GM19467 (cell line): Measurements from ENCODE around the gene MAN1A1.
"Not testable (repeated sequence)": the region's sequence is repeated elsewhere in the genome, so short reads cannot be mapped to it uniquely, and the experiment has no call there.

Experiments used
- ATAC-seq: cut with Tn5 transposase; IDR thresholded peaks from one replicate; pipeline ENCODE4 v1.9.1; 2021; ENCODE audit warnings: mild to moderate bottlenecking, moderate library complexity; ENCODE audit not compliant: unreplicated experiment

The MAN1A1 gene

DNA sequence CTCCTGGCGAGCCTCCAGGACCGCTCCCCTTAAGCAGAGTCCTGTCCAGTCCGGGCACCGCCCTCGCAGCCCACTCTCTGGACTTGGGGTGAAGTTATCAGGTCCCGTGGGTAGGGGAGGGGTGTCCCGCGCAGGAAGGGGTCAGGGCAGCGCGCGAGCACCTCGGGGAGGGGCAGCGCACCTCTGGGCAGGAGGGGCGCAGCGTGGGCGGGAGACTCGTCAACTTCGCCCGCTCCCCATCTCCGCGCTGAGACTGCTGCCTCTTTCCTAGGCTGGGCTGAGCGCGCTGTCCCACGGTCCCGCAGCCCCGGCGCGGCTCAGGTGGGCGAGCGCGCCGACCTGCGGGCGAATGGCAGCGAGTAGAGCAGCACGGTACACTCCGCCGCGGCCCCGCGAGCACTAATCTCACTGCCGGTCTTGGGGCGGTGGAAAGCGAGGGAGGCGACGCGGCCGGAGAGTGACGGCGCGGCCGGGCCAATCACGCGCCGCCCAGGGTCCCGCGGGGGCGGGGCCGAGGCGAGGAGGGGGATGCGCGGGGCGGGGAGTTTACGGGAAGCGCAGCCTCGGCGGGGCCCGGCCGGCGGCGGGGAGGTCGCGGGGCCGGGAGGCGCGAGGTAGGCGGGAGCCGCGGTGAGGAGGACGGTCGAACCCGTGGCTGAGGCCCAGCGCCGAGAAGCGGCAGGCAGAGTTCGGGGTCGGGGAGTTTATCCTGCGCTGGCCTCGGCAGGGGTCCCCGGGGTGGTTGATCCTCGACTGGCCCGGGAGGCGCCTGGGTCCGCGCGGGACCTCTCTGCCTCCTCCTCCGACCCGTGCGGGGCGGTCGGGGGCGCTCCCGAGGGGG lies at the start of gene MAN1A1:
Gene MAN1A1 (minus strand): TSS at position 401 of the 841 bp plus-strand sequence. CDS start 696 bp downstream, outside the sequence.
- peak; percentile 74 for ATAC-seq

DNA sequence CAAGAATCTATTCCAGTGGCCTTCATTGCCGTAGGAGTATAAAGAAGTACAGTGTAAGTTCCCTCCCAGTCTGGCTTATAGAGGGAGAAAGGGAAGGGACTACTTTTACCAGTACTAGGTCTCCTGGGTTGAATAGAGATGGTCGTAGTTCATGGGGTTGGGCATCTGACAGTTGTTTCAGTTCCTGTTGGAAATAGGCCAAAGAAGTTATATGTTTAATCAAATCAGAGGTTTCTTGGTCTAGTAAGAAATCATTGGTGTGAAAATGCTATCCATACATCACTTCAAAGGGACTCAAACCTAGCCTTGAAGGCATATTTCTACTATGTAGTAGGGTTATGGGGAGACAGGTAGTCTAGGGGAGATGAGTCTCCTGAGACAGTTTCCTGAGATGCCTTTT lies 45.6 kb upstream of the MAN1A1 start:
- ATAC-seq, result peak; percentile 55

DNA sequence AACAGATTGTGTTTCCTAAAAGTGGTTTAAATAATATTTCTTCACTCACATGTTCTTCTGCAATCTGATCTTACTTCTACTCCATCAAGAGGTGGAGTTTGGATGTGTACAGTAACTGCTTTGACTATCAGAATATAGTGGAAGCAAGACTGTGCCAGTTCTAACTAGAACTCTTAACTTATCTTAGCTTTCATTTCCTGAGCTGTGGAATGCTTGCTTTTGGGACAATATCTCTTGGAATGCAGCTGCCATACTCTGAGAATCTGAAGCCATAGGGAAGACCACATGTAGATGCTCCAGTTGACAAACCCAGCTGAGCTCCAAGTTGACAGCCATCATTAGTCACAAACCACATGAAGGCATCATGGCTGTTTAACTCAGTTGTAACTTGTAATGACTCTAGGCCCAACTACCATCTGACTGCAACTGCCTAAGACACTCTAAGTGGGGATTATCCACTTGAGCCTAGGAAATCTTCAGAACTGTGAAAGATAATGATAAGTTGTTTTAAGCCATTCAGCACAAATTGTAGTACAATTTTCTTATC lies 40.8 kb upstream of the MAN1A1 start:
- no peak for ATAC-seq

DNA sequence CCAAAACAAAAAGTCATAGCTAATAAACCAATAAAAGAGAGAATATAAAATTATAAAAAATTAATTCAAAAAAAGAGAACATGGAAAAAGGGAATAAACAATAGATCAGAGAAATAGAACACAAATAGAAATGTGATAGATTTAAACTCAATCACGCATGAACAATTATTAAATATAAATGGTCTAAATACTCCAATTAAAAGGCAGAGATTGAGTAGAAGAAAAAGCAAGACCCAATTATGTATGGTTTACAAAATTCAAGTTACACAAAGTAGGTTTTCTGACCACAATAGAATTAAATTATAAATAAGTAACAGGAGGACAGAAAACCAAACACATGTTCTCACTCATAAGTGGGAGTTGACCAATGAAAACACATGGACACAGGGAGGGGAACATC lies 36.4 kb upstream of the MAN1A1 start:
- no peak for ATAC-seq

DNA sequence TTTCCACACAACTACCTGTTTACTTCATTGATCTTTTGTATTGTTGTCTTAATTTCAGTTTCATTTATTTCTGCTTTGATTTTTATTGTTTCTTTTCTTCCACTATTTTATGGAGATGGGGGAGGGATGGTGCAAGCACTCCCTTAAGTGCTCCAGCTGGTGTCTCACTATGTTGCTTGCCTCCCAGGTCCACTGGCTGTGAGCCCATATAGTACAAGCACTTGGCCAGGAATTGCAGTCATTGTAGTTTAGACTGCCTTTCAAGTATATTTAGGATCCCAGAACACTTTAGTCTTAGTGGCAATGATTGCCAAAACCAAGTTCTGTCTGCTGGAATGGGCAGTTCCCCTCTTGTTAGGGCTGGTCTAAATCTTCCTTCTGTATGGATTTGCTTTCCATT lies 34.9 kb upstream of the MAN1A1 start:
- no peak for ATAC-seq

DNA sequence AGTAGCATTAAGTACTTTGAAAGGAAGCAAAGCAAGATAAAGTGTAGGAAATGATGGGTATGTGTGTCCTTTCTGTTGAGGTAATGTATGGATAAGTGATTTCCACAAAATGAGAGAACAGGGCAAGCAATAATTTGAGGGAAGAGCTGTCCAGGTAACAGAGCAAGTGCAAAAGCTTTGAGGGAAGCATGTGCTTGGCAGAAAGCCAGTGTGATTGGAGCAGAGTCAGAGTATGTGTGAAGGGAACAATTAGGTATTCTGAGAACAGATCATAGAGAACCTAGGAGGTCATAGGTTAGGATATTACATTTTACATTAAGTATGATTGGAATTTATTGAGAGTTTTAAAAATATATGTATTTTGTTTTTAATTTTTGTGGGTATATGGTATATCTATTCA lies 30.2 kb upstream of the MAN1A1 start:
- no peak for ATAC-seq

DNA sequence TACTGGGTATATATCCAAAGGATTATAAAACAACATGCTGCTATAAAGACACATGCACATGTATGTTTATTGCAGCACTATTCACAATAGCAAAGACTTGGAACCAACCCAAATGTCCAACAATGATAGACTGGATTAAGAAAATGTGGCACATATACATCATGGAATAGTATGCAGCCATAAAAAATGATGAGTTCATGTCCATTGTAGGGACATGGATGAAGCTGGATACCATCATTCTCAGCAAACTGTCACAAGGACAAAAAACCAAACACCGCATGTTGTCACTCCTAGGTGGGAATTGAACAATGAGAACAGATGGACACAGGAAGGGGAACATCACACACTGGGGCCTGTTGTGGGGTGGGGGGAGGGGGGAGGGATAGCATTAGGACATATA lies 27.5 kb upstream of the MAN1A1 start:
- ATAC-seq, result not testable (repeated sequence)

DNA sequence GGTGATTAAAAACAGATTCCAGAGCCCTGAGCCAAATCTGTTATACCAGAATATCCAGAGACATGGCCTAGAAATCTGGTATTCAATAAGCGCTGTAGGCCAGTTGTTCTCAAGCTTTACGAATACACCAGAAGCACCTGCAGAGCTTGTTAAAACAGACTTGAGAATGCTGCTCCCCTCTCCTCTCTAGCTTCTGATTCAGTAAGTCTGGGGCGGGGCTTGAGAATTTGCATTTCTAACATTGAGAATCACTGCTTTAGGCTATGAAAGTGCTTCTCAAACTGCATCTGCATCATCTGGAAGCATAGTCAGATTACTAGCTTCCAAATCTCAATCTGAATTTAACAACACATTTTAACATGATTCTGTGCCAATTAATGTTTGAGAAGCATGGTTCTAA lies 20.5 kb upstream of the MAN1A1 start:
- ATAC-seq, result no peak

DNA sequence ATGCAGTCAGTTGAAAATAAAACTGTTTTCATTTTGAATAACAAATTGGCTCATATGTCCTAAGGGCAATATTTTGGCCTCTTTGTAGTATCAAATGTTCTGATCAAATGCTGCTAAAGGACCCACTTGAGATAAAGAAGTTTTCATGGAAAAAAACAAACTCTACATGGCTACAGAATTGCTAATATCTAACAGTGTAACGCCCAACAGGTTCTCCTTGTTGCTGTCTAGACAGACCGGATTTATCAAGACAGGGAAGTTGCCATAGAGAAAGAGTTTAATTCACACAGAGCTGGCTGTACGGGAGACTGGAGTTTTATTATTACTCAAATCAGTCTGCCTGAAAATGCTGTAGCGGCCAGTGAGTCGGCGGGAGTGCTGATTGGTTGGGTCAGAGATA lies 19.4 kb upstream of the MAN1A1 start:
- no peak for ATAC-seq

DNA sequence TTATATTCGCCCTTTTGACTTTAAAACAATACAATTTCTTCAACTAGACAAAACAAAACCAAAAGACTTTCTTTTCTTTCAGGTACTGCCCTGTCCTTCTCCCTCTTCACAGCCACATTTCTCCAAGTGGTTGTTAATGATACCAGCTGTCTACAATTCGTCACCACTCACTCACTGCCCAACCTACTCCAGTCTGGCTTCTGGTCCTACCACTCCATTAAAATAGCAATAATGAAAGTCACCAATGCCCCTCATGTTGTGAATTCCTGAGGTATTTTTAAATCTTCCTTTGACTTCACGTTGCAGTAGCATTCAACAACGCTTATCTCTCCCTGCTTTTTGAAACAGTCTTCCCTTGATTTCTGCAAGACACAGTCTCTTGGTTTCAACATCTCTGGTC lies 11.6 kb upstream of the MAN1A1 start:
- no peak for ATAC-seq

DNA sequence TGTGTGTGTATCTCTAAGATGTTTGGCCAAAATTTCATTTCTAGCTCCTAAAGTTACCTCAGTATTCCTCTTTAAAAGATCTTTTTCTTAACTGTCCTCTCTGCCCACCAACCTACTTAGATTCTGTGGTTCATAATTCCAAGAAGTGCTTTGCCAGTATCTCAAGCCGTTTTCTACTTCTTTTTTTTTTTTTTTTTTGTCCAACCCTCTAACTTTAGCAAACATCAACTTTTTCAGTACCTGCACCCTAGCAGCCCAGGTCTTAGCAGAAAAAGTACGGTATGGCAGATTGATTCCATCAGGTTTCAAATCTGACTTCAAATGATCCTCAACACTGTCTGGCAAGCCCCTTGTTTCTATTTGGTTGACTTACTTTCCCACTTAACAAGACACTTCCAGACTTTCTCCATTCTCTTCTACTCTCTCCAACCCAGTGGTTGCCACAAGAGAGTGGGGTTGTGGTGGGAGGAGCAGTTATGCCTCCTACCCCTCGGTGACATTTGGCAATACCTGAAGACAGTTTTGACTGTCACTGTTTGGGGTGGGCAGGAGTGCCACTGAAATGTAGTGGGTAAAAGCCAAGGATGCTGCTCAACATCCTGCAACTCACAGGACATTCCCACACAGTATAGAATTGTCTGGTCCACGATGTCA lies 10.8 kb upstream of the MAN1A1 start:
- no peak for ATAC-seq

DNA sequence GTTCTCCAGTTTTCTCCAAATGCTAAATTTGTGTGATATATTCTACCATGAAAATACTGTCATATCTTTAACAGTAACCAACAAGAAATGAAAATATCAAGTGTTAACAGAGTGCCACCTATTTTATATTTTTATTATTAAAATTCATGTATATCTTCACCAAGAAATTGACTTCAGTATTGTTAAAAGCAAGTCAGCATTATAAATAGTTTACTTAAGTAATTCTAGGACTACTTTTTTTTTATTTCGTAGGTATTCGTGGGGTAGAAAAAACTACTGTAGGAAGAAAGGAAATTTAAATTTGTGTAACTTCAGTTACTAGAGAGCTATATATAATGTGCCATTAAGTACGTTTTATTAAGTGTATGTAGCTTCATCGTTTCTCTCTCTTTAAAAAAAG lies 6.3 kb upstream of the MAN1A1 start:
- ATAC-seq, result no peak

DNA sequence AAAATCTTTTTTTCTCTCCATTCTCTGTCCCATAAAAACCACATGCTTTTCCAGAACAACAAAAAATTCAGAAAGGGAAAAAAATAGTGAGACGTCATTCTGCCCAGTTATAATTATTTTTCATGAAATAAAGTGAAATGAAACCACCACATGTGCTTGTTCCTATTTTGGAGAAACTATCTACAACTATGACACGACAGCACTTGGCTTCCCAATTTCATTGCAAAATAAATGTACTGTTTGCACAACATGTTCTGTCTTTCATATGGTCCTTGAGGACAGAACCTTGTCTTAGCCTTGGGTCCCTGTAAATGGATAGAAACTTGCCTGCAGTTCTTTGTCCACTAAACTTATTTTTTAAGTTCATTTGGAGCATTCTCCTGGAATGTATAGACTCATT lies 5.6 kb upstream of the MAN1A1 start:
- no peak for ATAC-seq

DNA sequence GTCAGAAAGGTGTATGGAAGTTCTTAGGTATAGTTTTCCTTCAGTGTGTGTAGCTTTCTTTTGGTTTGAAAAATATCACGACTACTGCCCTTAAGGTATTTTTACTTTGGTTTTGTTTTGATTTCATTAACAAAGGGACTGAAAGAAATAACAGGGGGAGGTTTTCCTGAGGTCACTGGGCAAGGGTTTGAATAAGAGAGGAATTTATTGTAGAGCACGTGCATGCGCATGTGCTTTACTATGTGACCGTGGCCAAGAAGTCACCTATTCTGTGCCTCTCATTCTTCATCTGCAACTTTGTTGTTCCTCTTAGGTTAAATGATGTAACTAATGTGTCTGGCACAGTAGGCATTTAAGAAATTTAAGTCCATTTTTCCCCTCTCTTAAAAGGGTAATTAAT lies 4.1 kb upstream of the MAN1A1 start:
- ATAC-seq, result no peak

DNA sequence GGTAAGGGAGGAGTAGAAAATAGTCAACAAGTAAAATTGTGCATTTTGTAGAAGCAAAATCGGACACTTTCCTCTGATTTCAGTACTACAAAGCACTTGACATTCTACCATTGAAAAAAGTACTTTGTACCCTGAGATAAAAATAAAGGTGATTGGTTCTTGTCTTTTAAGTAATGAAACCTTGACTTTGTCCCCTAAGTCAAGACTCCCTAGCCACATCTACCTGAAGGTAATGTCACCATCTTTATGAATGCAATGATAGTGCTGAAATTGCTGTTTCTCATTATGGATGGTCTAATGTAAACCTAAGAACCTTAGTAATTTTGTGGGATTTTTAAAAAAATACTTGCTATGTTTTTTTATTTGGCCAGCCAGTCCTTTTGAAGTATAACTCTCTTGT lies 2.4 kb upstream of the MAN1A1 start:
- no peak for ATAC-seq

DNA sequence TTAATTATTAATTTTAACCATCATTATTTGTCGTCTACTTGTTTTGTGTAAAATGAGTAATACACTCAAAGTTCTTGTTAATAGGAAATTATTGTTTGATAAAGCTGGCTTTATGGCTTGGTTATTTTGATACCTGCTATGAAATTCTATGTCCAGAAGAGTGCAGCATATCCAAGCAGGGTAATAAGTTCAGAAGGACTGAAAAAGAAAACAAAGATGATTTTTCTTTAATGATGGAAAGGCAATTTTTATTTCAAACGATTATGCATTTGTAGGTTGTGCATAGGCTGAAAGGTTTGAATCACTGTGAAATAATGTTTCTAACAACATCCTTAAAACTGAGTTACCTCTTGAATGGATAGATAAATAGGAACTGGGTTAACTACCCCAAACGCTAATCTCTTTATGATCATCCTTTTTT lies 1.4 kb upstream of the MAN1A1 start:
- no peak for ATAC-seq

DNA sequence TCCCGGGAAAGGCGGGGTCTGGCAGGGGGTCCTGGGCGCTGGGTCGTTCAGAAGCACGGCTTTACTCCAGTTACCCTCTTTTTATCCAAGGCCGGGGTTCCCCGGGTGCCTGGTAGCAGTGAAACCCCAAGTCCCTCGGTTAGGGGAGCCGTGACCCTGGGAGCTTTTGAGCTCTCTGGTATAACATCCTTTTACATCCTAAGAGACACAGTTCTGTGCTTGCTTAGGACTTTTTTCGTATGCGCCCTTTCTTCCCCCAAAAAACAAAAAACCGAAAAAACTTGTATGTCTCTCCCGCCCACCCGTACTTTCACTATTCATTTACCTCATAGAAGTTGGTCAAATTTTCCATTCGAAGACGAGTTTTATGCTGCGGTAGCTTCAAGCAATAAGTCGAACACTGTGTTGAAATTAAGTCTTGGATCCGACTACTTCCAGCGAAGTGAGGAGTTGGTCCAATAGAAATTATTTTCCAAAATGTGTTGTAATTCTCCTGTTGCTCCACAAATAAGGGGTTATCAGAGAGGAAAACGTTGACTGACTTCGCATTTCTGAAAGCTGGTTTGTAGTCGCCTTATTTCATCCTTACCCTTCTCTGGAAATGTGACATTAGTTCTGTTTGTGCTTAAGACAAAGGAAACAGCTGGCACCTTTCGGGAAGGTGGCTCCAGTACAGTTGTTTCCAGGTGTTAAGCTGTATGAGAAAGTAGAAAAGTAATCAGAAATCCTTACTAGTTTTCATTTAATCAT lies 816 bp upstream of the MAN1A1 start:
- ATAC-seq, result peak; percentile 3

DNA sequence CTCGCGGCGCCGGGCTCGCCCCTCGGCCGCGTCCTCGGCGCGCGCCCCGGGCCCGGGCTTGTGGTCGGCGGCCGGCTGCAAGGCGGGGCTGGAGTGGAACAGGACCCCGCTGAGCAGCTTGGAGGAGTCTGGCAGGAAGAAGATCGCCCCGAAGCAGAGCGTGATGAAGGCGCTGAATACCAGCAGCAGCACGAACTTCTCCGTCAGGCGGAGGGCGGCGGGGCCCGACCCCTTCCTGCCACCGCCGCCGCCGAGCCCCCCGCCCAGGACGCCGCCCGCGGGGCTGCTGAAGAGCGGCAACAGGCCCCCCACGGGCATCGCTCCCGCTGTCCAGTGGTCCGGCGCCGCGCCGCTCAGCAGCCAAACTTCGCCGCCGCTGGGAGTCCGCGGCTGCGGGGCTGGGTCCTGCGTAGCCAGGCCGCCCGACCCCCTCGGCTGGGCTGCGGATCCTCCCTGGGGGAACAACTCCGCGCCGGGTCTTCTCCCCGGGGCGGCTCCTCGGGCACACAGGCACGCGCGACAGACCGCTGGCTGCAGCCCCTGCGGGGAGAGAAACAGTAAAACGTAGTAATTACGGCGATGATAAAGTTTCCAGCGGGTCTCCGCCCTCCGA lies 707 bp downstream of the MAN1A1 start:
- no peak for ATAC-seq

DNA sequence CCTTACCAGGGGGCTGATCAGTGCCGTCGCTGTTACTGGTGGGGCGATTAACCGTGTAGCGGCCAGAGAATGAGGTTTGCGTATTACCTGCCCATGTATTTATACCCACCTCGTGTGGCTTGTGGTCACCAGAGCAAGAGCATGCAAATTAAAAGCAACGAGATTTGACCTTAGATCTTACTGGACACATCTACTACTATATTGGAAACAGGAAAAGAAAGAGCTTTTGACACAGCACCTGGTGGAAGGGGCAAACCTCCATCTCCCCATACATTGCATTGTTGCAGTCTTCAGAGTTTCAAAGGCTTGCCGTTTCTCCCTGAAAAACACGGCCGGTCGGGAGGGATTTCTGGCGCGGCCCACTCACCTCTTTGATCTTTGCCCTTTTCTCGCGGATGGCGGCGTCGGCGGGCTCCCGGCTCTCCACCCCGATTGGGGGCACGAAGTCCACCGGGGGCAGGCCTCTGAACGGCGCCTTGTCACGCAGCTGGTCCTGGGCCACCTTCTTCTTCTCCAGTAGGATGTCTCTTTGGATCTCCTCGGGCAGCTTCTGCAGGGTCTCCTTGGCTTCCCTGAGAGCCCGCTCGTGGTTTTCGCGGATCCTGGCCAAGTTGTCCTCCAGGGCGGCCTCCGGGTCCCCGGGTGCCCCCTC lies 1.3 kb downstream of the MAN1A1 start:
- peak; percentile 26 for ATAC-seq

DNA sequence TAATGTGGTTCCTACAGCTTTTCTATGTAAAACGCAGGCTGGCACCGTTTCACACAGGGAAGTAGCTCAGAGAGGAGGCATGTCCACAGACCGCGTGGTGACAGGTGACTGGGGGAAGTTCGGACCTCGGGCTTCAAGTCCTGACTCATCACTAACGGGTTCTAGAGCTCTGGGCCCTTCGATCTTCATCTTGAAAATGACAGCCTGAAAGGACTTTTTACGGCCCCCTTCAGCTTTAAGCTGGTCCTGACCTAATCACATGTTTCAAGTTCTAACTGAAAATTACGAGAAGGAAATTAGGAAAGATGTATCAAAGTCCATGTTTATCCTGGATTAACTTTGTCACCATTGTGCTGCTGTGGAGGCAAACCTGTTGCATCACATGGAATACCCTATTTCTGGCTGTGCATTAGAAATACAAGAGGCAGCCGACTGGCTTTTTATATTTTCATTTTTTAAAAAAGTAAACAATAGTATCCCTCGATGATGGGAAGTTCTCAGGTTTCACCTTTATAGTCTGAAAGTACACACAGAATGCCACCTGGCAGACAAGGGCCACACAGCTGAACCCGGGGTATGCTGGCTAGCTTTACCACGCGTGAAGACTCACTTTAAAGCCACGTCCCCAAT lies 2.0 kb downstream of the MAN1A1 start:
- ATAC-seq, result peak; percentile 24
